Measurements from ENCODE around the gene APBB2.

- no peak for TF ChIP-seq POLR2AphosphoS5 (IDR thresholded peaks at IDR 0.05; ENCODE audit: borderline replicate concordance, low read depth, low read length)
- no peak for TF ChIP-seq EZH2 (IDR thresholded peaks at IDR 0.05)
Measured at GRCh38 chr4:40878548-40879055, 335.7 kb downstream of the APBB2 start.
